ENCODE results near the gene HAGH. TPM values are rescaled to one million over a fixed set of nuclear protein-coding genes. Genes with fewer than 3 reads are reported as not detected.

Gene HAGH
- total RNA-seq, 1 donor from 2014 or later: 71.8 TPM

- DNase-seq: no peak
- Histone ChIP-seq H3K9me3 (no peaks in the 10 kb centered on the region), H3K4me1 (no peaks in the 10 kb centered on the region), H3K36me3 (no peaks in the 10 kb centered on the region), H3K27ac (no peak overlapping the region), H3K27me3 (peaks cover 5% of the 10 kb centered on the region), H3K4me3 (no peak overlapping the region)
- no peak for ATAC-seq
- intact Hi-C loops (cut with DNase I): no loop called here
- TF ChIP-seq CTCF (IDR thresholded peaks at IDR 0.05): no peak
Observed at GRCh38 chr16:1845985-1846384, 19.4 kb upstream of the HAGH start.

GRCh38 chr16:1839554-1839953 lies 12.9 kb upstream of the HAGH start:
- H3K4me1 ChIP-seq: no peaks in the 10 kb centered on the region
- ATAC-seq (no peak), DNase-seq (no peak)
- H3K27me3 ChIP-seq: no peaks in the 10 kb centered on the region
- no peak overlapping the region for H3K4me3 ChIP-seq
- TF ChIP-seq CTCF (IDR thresholded peaks at IDR 0.05): no peak
- no peak overlapping the region for H3K27ac ChIP-seq
- intact Hi-C loops (cut with DNase I): no loop called here
- H3K9me3 ChIP-seq: no peaks in the 10 kb centered on the region
- H3K36me3 ChIP-seq: no peaks in the 10 kb centered on the region

GRCh38 chr16:1834096-1834495 lies 7.5 kb upstream of the HAGH start:
- no peak overlapping the region for H3K4me3 ChIP-seq
- no peaks in the 10 kb centered on the region for H3K27me3 ChIP-seq
- H3K9me3 ChIP-seq: no peaks in the 10 kb centered on the region
- peaks cover 2% of the 10 kb centered on the region for H3K4me1 ChIP-seq
- ATAC-seq (no peak), DNase-seq (no peak)
- H3K36me3 ChIP-seq: peaks cover 6% of the 10 kb centered on the region
- intact Hi-C loops (cut with DNase I): no loop called here
- no peak overlapping the region for H3K27ac ChIP-seq
- TF ChIP-seq CTCF (IDR thresholded peaks at IDR 0.05): no peak

GRCh38 chr16:1832838-1833454 lies 6.3 kb upstream of the HAGH start:
- intact Hi-C loops (cut with DNase I): no loop called here
- H3K27ac ChIP-seq: no peak overlapping the region
- TF ChIP-seq CTCF (IDR thresholded peaks at IDR 0.05): no peak
- no peak overlapping the region for H3K4me3 ChIP-seq
- no peaks in the 10 kb centered on the region for H3K9me3 ChIP-seq
- H3K27me3 ChIP-seq: no peaks in the 10 kb centered on the region
- DNase-seq (no peak), ATAC-seq (no peak)
- peaks cover 14% of the 10 kb centered on the region for H3K4me1 ChIP-seq
- H3K36me3 ChIP-seq: peaks cover 6% of the 10 kb centered on the region

DNA sequence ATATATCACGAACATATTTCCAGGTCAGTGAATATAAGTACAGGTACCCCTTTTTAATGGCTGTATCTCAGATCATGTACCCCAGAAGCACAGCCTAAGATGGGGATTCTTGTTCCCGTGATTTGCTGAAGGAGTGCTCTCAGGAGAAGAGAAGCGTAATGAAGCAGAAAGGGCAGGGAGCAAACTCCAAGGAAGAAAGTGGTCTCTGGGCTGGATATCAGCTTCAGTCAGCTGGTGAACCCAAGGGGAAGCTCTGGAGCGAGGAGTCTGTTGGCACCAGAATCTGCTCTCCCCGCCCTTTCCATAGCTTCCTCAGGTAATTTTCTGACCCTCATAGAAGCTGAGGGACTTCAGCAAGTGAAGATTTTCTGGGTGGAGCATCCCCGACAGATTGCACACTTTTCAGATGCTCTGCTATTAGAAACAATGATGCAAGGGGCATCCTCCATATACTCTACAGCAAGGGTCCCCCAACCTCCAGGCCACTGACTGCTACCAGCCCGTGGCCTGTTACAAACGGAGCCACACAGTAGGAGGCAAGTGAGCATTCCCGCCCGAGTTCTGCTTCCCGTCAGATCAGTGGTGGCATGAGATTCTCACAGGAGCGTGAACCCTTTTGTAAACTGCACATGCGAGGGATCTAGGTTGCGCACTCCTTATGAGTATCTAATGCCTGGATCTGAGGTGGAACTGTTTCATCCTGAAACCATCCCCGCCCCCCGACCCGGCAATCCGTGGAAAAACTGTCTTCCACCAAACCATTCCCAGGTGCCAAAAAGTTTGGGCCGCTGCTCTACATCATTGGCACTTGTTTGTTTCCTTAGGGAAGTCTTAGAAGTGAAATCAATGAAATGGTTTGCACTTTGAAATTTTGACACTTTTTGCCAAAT lies 4.8 kb upstream of the HAGH start:
- no peaks in the 10 kb centered on the region for H3K9me3 ChIP-seq
- intact Hi-C loops (cut with DNase I): no loop called here
- no peaks in the 10 kb centered on the region for H3K27me3 ChIP-seq
- peaks cover 6% of the 10 kb centered on the region for H3K36me3 ChIP-seq
- DNase-seq (no peak), ATAC-seq (no peak)
- H3K4me1 ChIP-seq: peaks cover 18% of the 10 kb centered on the region
- H3K27ac ChIP-seq: no peak overlapping the region
- no peak overlapping the region for H3K4me3 ChIP-seq
- TF ChIP-seq CTCF (IDR thresholded peaks at IDR 0.05): no peak

Measured in upper lobe of right lung (tissue), 1 donor.